Subcutaneous adipose tissue (tissue), 4 donors: Measurements from ENCODE around the gene CNNM4. TPM values are rescaled to one million over a fixed set of nuclear protein-coding genes. Genes with fewer than 3 reads are reported as not detected.

ENCODE experiments used
- CTCF ChIP-seq: fragments of 450-650 bp; IDR thresholded peaks from one replicate; pipeline ENCODE4 v1.5.1; 2016; ENCODE audit warnings: low read depth, mild to moderate bottlenecking, control low read depth, antibody characterized with exemption, moderate library complexity
- total RNA-seq, 4 donors: library from RNA; depleted of rRNA; stranded (reverse); fragments of >200 nt; gene quantifications; one replicate each; pipeline ENCODE4 v1.1.0, GENCODE V29; 2016

The CNNM4 gene
- total RNA-seq, 4 donors from 2014 or later, result 2.0 to 3.7 (median 2.7) TPM

DNA sequence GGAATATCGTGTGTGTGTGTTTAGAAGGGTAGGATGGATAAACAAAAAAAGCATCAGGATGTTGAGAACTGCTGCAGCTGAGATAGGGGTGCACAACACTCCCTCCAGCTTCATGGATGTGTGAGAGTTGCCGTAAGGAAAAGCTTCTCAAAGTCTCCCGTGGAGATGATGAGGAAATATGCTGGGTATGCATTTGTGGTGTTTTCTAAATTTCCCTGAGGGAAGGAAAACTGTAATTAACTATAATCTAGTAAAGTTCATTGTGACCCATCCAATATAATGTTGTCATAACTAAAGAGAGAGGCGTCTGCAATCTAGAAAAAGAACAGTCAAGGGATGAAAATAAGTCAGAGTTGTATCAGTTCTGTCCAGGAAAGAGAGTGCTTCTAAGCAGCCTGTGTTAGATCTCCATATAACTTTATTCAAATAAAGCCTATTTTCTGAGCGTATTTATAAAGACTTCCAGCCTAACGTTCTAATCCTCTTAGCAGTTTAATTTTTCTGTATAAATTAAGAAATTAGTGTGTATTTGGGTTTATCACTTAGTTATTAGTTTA is 13.6 kb upstream of the CNNM4 start:
- no peak for TF ChIP-seq CTCF

DNA sequence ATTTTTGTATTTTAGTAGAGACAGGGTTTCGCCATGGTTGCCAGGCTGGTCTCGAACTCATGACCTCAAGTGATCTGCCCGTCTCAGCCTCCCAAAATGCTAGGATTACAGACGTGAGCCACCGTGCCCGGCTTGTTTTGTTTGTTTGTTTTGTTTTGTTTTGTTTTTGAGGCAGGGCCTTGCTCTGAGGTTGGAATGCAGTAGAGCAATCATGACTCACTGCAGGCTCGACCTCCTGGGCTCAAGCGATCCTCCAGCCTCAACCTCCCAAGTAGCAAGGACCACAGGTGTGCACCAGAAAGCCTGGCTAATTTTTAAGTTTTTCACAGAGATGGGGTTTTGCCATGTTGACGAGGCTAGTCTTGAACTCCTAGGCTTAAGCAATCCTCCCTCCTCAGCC is 8.9 kb upstream of the CNNM4 start:
- TF ChIP-seq CTCF, result no peak

- TF ChIP-seq CTCF, result no peak
These were observed 6.9 kb upstream of the CNNM4 start for GRCh38 chr2:96753661-96754282.

DNA sequence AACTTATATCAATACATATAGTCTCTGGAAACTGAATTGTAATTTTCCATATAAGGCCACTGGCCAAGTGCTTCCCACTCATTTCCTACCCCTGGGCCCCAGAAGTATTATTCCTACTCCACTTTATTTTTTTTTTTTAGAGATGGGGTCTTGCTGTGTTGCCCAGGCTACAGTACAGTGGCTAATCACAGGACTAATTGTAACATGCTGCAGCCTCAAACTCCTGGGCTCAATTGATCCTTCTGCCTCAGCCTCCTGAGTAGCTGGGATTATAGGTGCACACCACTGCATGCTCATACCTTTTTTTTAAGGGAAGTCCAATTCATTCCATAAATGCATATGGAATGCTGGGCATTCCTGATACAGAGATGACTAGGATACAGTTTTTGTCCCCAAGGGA is 6.4 kb upstream of the CNNM4 start:
- TF ChIP-seq CTCF, result no peak

GRCh38 chr2:96756788-96757476 is 3.8 kb upstream of the CNNM4 start:
- TF ChIP-seq CTCF, result no peak

GRCh38 chr2:96757477-96757860 is 3.2 kb upstream of the CNNM4 start:
- no peak for TF ChIP-seq CTCF

DNA sequence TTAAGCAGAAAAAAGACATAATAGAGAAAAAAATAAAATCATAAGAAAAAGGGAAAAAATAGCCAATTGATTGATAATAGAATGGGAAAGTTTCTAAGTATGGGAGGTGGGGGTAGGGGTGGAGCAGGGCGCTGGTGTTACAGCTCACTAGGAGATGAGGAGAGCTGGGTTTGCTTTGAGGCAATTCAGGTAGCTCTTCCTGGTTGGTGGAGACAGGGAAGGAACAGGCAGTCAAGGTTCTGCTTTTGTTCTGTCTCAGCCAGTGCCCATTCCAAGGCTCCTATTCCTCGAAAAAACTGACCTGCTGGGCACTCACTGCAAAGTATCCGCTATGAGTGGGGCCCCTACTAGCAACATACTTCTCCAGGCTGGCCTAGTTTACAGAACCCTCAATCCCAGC is 1.7 kb upstream of the CNNM4 start:
- TF ChIP-seq CTCF, result no peak
